Stimulated activated CD8-positive, alpha-beta memory T cell treated with anti-CD3 and anti-CD28 coated beads, Interleukin-12 subunit alpha, Interleukin-12 subunit beta, amount 100 ng/mL, for 1 hour (primary cell): Measurements from ENCODE around the gene STAMBP.
"Not testable (repeated sequence)": the region's sequence is repeated elsewhere in the genome, so short reads cannot be mapped to it uniquely, and the experiment has no call there.

Experiments used
- DNase-seq: peaks from one replicate; pipeline ENCODE4 v3.0.0-alpha.2; 2020; ENCODE audit warnings: low read depth

Gene STAMBP

DNA sequence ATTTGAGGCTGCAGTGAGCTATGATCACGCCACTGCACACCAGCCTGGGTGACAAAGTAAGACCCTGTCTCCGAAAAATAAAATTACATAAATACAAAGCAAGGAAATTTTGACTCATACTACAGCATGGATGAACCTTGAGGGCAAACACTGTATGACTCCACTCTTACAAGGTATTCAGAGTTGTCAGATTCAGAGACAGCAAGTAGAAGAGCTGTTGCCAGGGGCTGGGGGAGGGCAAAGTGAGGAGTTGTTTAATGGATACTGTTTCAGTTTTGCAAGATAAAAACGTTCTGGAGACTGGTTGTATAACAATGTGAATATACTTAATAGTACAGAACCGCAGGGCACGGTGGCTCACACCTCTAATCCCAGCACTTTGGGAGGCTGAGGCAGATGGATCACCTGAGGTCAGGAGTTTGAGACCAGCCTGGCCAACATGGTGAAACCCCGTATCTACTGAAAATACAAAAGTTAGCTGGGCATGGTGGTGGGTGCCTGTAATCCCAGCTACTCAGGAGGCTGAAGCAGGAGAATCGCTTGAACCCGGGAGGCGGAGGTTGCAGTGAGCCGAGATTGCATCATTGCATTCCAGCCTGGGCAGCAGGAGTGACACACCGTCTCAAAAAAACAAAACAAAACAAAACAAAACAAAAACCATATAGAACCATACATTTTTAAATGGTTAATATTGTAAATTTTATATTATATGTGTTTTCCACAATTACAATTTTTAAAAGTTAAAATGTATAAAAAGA, 59.0 kb downstream of the STAMBP start:
- not testable (repeated sequence) for DNase-seq

DNA sequence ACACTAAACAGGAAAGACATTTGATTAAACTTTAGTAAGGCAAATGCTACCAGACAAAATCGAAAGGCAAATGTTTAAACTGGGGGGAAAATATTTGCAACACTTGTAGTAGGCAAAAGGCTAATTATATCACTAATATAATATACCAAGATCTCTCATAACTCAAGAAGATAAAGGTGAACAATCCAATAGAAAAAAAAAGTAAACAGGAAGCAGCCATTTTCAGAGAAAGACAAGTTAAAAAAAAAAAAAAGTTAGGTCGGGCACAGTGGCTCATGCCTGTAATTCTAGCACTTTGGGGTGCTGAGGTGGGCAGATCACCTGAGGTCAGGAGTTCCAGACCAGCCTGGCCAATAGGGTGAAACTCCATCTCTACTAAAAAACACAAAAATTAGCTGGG, 59.6 kb downstream of the STAMBP start:
- no peak for DNase-seq

DNA sequence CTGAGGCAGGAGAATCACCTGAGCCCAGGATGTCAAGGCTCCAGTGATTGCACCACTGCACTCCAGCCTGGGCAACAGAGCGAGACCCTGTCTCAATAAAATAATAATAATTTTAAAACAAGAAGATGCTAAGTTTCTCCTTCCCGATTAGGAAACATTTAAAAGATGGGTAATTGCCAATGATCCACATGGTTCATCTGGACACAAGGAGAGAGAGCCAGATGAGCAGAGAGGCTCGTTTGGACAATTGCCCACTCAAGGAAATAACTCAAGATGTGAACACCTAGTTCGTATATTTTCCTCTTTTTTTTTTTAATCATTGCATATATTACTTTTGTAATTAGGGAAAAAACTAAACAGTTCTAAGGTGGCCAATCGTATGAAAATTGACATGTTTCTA, 60.4 kb downstream of the STAMBP start:
- no peak for DNase-seq

DNA sequence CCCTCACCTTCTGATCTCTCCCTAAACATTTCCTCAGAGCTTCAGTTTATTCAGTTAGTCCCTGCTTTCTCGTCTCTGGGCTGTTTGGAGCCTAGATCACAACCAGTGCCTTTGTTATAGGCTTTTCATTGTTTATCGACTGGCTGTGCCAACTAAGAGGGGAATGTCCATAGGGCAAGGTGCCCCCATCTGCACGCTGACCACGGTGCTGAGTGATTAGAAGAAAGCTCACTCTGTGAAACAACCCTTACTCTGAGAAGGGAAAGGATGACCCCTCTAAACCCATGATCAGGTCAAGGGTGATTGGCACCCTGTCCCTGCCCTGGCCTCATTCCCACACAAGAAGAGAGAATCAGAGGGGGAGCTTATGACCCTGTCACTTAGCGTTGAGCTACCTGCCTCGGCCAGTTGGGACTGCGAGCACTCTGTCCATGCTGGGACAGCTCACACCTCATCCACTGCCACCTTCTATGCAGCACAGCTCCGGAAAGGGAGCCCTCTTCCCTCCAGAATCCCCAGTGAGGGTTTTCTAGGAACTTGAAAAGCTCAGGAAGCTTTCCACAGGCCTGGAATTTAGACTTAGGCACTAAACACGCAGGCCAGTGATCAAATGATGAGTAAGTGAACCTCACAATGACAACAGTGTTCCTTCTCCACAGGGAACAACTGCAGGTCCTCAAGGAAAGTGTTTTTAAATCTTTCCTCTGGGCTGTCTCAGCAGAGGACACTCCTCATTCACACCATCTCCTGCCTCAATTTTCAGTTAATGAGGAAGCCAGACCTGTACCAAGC, 61.7 kb downstream of the STAMBP start:
- no peak for DNase-seq

DNA sequence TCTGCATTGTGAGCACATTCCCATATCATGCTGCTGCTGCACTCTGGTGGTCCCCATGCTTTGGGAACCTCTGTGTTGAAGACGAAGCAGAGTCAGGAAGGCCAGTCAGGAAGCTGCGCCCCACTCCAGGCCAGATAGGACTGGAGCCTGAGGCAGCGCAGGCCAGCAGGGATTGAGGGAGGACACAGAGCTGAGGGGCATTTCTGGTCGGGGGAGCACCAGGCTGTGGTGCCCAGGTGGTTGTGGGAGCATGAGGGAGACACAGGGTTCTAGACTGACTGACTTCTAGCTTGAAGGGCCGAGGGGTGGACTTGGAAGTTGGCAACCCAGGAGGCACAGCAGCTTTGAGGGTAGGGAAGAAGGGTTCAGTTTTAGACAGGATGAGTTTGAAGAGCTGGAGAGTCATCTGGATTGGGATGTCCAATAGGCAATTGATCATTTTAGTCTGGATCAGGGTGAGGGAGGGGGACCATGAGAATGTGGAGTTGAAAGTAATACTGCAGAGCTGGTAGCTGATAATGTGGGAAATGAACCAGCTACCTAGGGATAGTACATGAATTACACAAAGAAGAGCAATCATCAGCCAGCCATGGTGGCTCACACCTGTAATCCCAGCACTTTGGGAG, 62.6 kb downstream of the STAMBP start:
- DNase-seq, result no peak

DNA sequence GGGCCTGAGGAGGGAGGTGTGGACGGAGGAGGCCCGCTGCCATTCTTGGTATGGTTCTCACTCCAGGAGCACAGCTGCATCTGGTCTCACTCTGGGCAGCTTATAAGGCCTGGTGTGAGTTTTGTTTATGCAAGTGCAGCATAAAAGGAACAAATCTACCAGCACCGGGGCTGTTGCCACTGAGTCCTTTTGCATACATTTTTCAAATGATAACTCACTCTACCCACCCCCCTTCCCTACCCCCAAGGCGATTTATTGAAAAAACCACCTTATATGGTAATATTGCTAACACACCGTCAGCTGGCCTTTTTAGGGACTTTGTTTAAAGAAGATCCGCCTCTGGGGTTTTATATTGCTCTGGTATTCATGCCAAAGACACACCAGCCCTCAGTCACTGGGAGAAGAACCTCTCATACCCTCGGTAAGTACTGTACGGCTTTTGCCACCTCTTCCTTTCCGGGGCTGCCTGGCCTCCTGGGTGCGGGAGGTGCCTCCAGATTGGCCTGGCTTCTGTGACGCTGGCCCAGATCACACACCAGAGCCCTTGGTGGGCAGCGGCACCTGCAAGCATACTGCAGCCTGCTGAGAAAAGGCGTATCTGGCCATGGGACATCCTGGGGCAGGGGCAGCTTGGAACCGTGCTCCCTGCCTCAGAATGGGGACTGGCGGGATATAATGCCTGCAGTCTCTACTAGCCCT, 64.0 kb downstream of the STAMBP start, which contains the start of gene ACTG2:
TSS of gene ACTG2 (plus strand) at position 378 of the 699 bp plus-strand sequence. CDS start 8,304 bp downstream, outside the sequence.
- DNase-seq, result no peak

DNA sequence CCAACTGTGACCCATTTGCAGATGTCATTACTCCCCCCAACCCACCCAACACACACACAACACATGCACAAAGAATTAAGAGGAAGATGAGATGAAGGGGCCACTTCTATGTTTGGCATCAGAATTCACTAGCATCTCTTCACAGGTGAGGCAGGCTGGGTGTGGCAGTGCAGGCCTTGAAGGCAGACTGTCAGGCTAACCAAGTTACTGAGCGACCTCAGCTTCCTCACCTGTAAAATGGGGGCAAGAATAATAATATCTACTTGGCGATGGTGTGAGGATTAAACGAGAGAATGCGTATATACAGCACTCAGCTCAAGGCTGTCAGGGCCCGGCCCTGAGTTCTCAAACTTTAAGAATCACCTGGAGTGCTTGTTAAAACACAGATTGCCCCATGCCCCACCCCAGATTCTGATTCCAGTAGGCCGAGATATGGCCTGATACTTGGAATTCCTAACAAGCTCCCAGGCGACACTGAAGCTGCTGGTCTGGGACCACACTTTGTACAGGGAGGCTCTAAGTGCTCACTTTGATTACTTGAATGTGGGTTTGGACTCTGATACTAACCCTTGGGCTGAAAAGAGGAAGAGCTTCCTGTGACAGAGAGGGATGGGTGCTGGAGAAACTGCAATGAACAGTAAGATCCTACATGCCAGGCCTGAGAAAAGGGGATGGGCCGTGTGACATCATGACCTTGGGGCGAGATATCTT, 65.2 kb downstream of the STAMBP start:
- DNase-seq, result no peak

DNA sequence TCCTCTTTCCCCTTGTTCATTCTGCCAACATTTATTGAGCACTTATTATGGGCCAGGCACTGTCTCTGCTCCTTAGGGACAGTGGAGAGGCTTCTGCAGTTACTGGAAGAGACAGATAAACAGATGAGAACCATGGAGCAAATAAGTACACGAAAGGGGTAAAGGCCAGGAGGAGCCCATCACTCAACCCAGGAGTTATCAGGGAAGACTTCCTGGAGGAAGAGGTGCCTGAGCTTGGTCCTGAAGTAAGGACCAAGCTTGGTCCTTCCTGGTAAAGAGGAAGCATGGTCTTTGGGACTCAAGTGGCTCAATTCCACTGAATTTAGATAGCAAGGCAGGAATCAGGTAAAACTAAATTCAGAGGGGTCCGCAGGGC, 65.7 kb downstream of the STAMBP start:
- no peak for DNase-seq

DNA sequence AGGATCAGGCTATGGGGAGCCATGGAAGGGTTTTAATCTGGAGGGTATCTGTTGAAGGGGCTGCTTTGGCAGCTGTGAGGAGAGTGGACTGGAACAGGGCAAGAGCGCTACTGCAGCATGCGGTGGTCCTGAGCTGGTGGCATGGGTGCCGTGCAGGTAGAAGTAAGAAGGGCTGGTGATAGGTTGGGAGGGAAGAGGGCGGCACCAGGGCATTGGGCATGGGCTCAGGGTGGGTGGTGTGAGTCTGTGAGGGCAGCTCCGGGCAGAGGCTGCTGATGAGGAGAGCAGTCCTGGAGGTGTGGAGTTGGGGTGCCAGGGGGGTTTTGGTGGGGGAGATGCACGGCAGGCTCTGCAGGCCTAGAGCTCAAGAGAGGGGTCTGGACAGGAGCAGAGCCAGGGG, 66.1 kb downstream of the STAMBP start:
- no peak for DNase-seq

DNA sequence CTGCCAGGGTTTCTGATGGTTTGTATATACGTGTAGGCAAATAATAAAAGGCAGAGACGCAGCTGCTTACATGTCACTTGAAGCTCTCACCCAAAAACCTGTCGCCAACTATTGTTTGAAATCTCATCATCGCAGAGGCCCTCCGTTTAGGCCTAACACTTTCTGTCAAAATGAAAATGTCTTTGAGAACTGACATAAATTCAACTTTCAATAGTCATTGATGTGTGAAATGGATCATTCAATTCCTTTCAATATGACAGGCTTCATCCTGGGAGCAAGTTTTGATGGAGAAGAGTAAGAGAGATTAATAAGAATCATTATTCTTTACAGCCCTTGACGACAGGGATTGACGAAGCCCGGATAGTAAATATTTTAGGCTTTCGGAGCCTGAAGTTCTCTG, 66.7 kb downstream of the STAMBP start:
- no peak for DNase-seq

DNA sequence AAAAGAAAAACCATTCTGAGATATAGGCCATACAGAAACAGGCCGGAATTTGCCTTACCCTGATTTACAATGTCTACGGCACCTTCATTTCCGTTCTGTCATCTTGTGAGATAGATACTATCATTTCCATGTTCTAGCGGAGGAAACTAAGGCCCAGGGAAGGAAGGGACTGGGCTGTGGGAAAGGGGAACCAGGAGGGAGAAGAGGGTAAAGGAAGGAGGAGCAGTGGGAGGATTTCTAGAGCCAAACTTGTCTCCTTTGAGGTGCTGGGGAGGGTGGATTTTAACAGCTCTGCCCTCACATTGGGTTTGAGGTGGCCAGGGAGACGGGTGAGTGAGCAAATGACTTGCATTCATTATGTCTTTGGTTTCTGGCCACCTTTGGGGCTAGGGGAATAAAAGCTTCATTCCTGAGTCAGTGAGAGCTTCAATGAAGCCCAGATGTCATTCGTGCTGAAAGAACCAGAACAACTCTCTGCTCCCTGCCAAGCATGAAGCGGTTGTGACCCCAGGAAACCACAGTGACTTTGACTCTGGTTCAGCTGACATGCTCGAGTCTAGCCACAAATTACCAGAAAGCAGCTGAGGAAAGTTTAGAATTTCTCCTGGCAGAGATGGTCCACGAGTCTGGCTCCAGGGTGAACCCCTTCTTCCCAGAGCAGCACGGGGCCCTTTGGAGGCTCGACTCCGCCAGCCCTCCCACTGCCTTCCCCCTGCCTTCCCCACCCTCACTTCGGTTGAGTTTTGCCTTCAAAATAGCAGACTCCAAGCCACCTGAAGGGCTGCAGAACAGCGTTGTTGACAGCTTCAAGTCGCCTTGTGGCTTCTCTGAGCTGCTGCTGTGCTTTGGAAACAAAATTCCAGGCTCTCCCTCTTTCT, 67.8 kb downstream of the STAMBP start:
- DNase-seq, result no peak

DNA sequence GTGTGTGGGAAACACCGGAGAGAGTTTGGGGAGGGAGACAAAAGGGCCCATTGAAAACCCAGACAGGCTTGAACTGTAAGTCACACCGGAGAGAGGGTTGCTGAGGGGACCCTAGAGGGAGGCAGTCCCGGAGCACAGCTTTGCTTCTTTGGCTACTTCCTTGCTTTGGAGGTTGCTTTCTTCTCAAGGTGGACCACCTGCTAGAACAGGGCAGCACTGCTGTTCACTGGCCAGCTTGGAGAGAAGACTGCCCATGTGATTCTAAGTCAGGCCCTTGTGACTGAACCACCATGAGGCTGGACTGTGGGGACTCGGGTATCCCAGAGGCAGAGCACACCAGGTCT, 68.5 kb downstream of the STAMBP start:
- no peak for DNase-seq

DNA sequence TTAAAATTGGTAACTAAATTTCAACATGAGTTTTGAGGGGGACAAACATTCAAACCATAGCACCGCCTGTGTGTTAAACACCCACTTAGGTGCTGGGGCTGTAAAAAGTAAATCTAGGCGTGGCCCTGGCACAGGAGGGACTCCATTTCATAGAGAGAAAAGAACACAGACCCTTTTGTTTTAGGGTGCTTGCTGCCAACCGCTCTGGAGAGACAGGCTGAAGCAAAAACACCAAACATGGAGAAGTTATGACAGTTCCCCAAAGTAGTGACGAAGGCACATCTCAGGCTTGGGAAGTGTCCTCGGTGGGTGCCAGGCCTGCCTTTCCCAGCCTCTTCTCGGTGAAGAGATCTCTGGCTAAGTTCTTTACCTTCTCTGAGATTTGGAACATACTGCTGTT, 69.2 kb downstream of the STAMBP start:
- DNase-seq, result no peak

DNA sequence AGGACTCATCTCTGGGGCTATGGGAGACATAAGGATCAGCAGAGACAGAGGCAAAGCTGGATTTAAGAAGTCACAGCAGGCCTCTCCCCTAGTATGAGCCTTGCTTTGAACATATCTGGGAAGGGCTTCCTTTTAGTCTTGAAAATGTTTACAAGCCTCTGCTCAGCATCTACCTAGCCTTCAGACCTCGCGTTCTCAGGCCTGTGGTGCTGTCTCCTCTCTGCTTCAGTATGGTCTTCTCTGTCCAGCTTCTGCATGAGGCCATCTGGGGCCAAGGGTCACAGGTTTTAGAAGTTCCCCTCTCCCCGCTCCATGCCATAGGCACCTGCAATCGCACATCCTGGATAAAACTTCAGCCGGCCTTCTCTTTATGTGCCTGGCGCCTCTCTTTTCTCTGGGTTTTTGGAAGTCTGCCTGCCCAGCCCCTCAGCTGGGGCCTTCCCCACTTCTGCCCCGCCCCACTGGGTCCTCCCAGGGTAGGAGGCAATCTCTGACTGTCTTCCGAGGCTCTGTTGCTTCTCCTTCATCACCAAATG, 71.1 kb downstream of the STAMBP start:
- no peak for DNase-seq

DNA sequence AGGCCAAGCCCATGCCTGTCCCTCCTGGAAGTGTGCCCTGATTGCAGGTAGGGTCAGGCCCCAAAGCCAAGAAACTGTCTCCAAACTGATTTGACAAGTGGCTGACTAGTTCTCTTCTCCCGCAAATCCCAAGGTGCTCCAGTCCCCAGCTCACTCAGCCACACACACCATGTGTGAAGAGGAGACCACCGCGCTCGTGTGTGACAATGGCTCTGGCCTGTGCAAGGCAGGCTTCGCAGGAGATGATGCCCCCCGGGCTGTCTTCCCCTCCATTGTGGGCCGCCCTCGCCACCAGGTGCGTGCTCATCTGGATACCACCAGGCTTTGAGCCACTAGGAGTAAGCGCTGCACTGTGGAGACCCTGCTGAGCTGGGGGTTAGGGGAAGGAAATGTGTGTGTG, 72.4 kb downstream of the STAMBP start:
- DNase-seq, result no peak

DNA sequence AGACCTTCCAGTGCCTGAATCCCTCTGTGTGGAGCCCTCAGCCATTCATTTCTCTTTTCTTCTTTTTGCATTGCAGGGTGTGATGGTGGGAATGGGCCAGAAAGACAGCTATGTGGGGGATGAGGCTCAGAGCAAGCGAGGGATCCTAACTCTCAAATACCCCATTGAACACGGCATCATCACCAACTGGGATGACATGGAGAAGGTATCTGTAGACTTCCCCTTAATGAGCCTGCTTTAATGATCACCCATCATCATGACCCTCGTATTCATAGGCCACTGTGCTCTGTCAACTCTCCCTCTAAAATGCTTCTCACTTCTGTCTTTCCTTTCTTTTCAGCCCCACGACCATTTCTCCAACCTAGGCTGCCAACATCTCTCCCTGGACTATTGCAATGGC, 73.5 kb downstream of the STAMBP start:
- no peak for DNase-seq

DNA sequence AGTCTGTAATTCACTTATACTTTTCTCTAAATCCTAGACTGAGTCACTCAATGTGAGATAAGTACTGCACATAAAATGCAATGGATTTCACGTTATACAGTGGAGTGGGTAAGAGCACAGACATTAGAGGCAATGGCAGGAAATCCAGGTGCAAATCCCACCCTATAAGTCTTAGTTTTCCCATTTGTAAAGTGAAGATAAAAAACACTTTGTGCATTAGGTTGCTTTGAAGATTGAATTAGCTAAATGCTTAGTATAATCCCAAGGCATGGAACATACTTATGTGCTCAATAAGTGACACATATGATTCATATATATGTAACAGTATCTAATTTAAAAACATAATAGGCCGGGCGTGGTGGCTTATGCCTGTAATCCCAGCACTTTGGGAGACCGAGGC, 74.6 kb downstream of the STAMBP start:
- DNase-seq, result no peak

DNA sequence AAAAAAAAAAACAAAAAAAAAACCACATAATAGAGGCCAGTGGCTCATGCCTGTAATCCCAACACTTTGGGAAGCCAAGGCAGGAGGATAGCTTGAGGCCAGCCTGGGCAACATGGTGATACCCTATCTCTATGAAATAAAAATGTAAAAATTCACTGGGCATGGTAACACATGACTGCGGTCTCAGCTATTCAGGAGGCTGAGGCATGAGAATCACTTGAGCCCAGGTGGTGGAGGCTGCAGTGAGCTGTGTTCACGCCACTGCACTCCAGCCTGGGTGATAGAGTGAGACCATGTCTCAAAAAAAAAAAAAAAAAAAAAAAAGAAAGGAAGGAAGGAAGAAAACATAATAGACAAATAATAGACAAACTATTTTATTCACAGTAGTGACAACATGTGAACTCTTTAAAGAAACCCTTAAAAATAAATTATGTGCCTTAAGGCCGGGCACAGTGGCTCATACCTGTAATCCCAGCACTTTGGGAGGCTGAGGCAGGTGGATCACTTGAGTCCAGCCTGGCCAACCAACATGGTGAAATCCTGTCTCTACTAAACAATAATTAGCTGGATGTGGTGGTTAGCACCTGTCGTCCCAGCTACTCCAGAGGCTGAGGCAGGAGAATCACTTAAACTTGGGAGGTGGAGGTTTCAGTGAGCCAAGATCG, 75.3 kb downstream of the STAMBP start:
- not testable (repeated sequence) for DNase-seq

DNA sequence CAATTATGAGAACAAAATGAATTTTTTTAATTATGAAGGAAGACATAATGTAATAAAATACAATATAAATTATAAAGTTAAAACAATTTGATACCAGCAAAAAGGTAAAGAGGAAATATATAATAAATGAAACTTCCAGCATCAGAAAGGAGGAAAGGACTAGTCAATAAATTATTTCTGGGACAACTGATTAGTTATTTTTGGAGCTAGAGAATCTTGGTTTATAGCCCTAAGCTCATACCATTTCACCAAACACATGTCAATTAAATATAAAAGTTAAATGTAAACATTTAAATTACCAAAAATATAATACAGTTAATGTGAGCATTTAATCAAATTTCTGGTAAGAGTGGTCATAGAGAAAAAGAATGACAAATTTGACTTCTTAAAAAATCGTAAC, 76.2 kb downstream of the STAMBP start:
- DNase-seq, result no peak
